NB4 (cell line): ENCODE measurements around the gene CFAP43.

Experiments
- DNase-seq: peaks from one replicate; pipeline ENCODE4 v3.0.0; 2010; ENCODE audit warnings: low read depth
- H3K4me3 ChIP-seq: one replicate; pipeline ENCODE4 v1.5.1; 2011; ENCODE audit warnings: mild to moderate bottlenecking, low read depth, low read length, moderate library complexity
- CTCF ChIP-seq: IDR thresholded peaks from one replicate; pipeline ENCODE4 v1.5.1; 2012; ENCODE audit warnings: low read depth, low read length
- MAX ChIP-seq: IDR thresholded peaks from 2 replicates; pipeline ENCODE4 v1.6.1; 2011; ENCODE audit warnings: low read depth, low read length
- MYC ChIP-seq: IDR thresholded peaks from 2 replicates; pipeline ENCODE4 v1.6.1; 2011; ENCODE audit warnings: low read depth, low read length
- POLR2A ChIP-seq: IDR thresholded peaks from 2 replicates; pipeline ENCODE4 v1.6.1; 2011; ENCODE audit warnings: mild to moderate bottlenecking; ENCODE audit not compliant: insufficient read length; ENCODE audit errors: extremely low read depth

The CFAP43 gene

GRCh38 chr10:104098358-104098925 is 133.7 kb downstream of the CFAP43 start:
- no peak overlapping the region for H3K4me3 ChIP-seq
- DNase-seq: no peak
- TF ChIP-seq CTCF (no peak), MYC (no peak), POLR2A (no peak), MAX (no peak)

- no peak overlapping the region for H3K4me3 ChIP-seq
- TF ChIP-seq MAX (no peak), CTCF (no peak), POLR2A (no peak)
- DNase-seq: no peak
Observed at GRCh38 chr10:104096692-104097091, 135.5 kb downstream of the CFAP43 start.

GRCh38 chr10:104092749-104093148 is 139.4 kb downstream of the CFAP43 start:
- no peak for DNase-seq
- H3K4me3 ChIP-seq: no peak overlapping the region
- TF ChIP-seq POLR2A (no peak), MAX (no peak), MYC (no peak), CTCF (no peak)

GRCh38 chr10:104090611-104091010 is 141.6 kb downstream of the CFAP43 start:
- no peak overlapping the region for H3K4me3 ChIP-seq
- DNase-seq: no peak
- TF ChIP-seq CTCF (no peak), MYC (no peak), MAX (no peak), POLR2A (no peak)

GRCh38 chr10:104089621-104090020 is 142.5 kb downstream of the CFAP43 start:
- no peak for DNase-seq
- H3K4me3 ChIP-seq: no peak overlapping the region
- TF ChIP-seq POLR2A: no peak
- no peak for TF ChIP-seq CTCF
- no peak for TF ChIP-seq MAX
- TF ChIP-seq MYC: no peak

GRCh38 chr10:104088239-104088638 is 143.9 kb downstream of the CFAP43 start:
- no peak for DNase-seq
- no peak overlapping the region for H3K4me3 ChIP-seq
- TF ChIP-seq POLR2A: no peak
- TF ChIP-seq MYC: no peak
- TF ChIP-seq CTCF: no peak
- TF ChIP-seq MAX: no peak
